GM19455 (cell line): ENCODE results near the gene TPP1.
A peak's percentile ranks its signal among the peaks of the same experiment; 100 is the strongest.

Experiments
- ATAC-seq: cut with Tn5 transposase; IDR thresholded peaks from one replicate; pipeline ENCODE4 v1.9.1; 2021; ENCODE audit not compliant: unreplicated experiment

The TPP1 gene

GRCh38 chr11:6619004-6619745 lies at the start of gene TPP1:
TPP1 (minus strand) TSS chr11:6619422; CDS start chr11:6619400, 22 bp downstream.
- ATAC-seq: peak; percentile 99

GRCh38 chr11:6667733-6668374 lies 48.6 kb upstream of the TPP1 start:
- ATAC-seq: no peak

DNA sequence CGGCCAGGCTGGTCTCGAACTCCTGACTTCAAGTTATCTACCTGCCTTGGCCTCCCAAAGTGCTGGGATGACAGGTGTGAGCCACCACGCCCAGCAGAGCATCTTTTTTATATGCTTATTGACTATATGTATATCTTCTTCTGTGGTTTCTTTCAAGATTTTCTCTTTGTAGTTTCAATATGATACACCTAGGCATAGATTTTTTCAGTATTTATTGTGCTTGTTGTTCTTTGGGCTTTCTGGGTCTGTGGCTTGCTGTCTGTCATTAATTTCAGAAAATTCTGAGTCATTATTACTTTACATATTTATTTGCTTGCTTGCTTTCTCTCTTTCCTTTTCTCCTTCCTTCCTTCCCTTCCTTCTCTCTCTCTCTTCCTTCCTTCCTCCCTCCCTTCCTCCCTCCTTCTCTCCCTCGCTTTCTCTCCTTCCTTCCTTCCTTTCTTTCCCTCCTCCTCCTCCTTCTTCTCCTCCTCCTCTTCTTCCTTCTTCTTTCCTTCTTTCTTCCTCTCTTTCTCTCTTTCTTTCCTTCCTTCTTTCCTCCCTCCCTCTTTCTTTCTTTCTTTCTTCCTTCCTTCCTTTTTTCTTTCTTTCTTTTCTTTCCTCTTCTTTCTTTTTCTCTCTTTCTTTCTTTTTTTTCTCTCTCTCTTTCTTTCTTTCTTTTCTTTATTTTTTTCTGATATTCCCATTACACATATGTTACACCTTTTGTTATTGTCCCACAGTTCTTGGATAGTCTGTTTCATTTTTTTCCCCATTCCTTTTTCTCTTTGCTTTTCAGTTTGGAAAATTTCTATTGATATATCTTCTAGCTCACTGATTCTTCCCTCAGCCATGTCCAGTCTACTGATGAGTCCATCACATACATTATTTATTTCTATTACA lies 47.3 kb upstream of the TPP1 start:
- no peak for ATAC-seq

DNA sequence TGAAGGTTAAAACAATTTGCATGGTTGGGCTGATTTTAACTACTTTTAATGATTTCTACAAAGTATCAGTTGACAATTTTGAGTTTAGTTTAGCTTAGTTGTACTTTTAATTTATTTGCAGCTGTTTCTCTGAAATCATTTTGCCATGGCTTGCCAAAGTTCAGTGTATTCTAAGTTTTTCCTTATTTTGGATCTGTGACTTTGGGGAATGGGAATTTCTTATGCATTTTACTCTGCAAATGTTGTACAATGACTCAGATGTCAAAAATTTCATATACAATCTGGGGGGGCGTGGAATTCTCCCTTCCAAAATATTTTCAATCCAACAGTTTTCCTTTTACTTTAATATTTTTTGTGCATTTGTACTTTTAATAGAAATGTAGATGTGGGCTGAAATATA lies 45.3 kb upstream of the TPP1 start:
- no peak for ATAC-seq

- ATAC-seq: no peak
These were observed 44.7 kb upstream of the TPP1 start for GRCh38 chr11:6663794-6664469.

- no peak for ATAC-seq
These were observed 41.5 kb upstream of the TPP1 start for GRCh38 chr11:6660712-6661111.

- no peak for ATAC-seq
These were observed 39.4 kb upstream of the TPP1 start for GRCh38 chr11:6658647-6659046.

DNA sequence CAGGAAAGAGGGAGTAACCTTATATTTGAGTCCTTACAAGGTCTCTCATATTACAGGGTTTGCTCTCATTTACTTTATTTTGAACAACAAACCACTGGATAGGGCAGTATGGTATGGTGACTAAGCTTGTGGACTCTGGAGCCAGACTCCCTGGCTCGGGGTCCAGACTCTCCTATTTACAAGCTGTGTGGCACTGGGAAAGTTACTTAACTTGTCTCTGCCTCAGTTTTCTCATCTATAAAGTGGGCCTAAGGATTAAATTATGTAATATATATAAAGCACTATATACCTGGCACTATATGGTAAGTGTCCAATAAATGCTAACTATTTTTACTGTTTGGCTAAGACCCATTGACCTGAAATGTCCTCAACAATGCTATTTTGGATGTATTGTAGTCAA lies 38.1 kb upstream of the TPP1 start:
- ATAC-seq: no peak

GRCh38 chr11:6656936-6657335 lies 37.7 kb upstream of the TPP1 start:
- ATAC-seq: no peak

GRCh38 chr11:6656584-6656915 lies 37.3 kb upstream of the TPP1 start:
- no peak for ATAC-seq

GRCh38 chr11:6655790-6656583 lies 36.8 kb upstream of the TPP1 start, which contains the start of gene DCHS1:
DCHS1 (minus strand) TSS chr11:6655809; CDS start chr11:6641613, 14,196 bp downstream.
- ATAC-seq: no peak

DNA sequence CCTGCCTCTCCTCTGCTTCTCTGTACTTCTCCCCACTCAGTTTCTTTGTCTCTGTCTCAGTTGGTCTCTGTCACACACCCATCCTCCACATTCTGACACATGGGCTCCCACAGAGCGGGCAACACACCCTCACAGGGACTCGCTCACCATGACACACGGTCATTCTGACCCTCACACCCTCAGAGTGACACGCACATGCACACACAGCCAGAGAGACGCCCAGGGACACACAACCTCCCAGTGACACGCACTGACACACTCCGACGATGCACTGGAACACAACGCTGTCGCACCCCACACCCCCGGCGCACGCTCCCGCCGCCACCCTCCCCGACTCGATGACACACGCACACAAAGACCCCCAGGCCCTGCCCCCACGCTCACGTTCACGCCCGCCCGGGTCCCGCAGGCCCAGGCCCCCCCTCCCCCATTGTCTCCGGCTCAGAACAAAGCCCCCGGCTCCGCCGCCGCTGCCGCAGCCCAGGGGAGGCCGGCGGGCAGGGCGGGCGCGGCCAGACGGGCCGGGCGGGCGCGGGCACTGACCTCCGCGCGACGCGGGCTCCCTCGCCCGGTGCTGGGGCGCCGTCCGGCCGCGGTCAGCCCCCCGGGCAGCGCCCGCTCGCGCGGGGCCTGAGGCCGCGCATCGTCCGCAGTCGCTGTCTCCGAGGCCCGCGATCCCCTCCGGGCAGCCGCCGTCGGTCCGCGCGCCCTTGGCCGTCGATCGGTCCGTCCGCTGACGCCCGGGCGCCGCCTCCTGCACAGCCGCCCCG lies 36.0 kb upstream of the TPP1 start:
- no peak for ATAC-seq

DNA sequence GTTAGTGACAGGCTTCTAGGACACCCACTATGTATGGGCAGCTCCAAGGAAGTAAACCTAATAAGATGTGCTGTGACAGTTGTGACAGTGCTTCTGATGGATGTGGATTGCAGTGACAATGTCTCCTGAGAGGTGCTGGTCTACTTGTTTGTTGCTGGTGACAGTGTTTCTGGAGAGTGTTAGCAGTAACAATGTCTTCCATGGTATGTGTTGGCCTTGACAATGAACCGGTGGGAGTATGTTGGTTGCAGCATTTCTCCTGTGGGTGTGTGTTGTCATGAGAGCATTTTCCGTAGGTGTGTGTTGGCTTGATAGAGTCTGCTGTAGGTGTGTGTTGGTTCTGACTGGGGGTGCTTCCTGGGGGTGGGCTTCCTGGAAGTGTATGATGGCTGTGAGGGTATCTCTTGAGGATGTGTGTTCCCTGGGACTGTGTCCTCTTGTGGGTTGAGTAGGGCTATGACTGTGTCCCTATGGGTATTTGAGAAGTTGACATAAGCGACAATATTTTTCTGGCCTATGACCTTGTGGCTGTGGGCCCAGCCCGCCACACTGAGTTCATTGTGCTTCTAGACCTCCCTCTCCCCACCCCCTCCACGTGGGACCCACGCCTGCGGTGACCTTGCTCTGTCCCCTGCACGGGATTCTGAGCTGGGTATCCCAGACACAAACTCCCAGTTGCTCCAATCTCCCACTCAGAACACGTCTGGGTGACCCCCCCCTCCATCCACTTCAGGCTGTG lies 35.2 kb upstream of the TPP1 start:
- ATAC-seq: no peak

DNA sequence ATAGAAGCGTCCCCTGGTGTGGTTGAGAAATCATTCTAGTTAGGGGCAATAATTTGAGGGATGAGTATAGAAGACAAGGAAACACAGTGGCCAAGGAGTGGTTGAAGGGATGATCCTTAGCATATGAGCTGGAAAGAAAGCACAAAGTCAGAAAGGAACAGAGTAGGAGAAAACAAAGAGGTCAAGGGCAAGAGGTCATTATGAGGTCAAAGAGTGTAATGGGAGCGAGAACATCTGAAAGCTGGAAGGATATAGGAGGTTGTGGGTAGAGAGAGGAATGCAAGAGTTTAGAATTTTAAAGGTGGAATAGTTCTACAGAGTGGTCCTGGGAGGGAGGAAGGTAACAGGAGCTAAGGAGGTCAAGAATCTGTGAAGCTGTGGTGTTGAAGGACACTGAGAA lies 34.4 kb upstream of the TPP1 start:
- no peak for ATAC-seq

DNA sequence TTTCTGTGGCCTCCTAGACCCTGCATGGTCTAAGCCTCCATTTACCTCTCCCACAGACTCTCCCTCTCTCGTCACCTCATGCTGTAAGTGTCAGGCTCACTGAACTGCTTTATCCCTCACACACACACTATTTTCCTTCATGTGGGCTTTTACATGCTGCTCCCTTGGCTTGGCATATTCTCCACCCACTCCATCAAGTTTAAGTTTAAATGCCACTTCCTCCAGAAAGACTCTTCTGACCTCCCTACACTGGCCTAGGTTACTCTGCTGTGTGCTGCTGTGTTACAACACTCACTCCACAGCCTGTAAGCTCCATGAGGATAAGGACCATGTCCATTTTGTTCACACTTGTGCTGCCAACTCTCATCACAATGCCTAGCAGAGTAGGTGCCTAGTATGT lies 33.9 kb upstream of the TPP1 start:
- no peak for ATAC-seq

GRCh38 chr11:6652182-6652581 lies 33.0 kb upstream of the TPP1 start:
- ATAC-seq: no peak

DNA sequence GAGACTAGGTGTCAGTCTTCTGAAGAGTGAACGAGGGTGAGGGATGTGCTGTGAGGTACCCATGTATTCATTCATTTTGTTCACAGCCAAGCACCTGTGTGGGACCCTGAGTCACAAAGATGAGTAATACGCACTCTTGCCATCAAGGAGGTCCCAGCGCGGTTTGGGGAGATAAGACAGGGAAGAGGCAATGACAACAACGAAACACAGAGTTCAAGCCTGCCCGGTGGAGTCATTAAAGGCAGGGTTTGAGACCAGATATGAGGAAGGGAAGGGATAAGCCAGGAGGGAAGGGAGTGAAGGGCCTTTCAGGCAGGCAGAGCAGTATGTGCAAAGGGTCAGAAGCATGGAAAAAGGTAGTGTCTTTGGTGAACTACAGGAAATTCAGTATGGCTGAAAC lies 31.8 kb upstream of the TPP1 start:
- no peak for ATAC-seq

DNA sequence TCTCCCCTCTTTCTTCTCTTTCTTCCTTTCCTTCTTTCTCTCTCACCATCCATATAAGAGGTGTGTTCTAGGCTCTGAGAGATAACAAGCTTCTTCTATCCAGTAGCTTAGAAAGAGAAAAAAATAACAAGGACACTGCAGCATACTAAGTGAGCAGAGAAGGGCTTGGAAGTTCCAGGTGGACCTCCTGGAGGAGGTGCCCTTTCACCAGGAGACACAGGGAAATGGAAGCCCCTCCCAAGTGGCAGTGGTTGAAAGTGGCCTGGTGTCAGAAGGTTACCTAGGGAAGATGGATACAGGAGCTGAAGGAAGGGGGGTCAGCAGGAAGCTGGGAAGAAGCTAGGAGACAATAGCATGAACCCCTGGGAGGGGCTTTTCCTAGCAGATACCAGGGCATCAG lies 30.9 kb upstream of the TPP1 start:
- ATAC-seq: no peak

- ATAC-seq: no peak
These were observed 29.3 kb upstream of the TPP1 start for GRCh38 chr11:6648501-6648900.
